Fibroblast of pulmonary artery (primary cell): ENCODE data around the gene ITIH6.
"Not testable (repeated sequence)": the region's sequence is repeated elsewhere in the genome, so short reads cannot be mapped to it uniquely, and the experiment has no call there.

Experiments used
- DNase-seq: peaks from one replicate; pipeline ENCODE4 v3.0.0-alpha.2; 2010; ENCODE audit warnings: low read depth
- H3K4me3 ChIP-seq: replicated peaks from 2 replicates; pipeline ENCODE4 v1.5.1; 2011; ENCODE audit warnings: low read depth, mild to moderate bottlenecking, control low read depth, low read length, moderate library complexity
- TF ChIP-seq, protein P1 (sequence below): IDR thresholded peaks from 2 replicates; pipeline ENCODE4 v1.5.1; 2011; ENCODE audit warnings: mild to moderate bottlenecking, control low read depth, low read length, inconsistent platforms; ENCODE audit errors: missing control alignments

Gene ITIH6

DNA sequence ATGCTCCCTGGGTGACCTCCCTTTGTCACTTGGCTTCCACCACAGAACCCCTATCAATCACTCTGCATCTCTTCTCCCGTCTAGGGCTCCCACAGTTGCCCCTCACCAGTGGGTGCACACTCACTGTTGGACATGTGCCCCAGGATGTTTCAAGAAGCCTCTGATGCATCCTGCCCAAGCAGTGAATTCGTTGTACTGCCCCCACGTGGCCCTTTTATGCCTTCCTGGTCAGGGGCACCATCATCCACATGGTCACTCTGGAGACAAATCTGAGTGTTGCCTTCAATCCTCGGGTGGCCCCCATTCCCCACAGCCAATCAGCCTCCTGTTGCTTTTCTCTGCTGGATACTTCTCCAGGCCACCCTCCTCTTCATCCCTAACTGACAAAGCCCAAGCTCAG, 12.2 kb downstream of the ITIH6 start:
- DNase-seq: peak; percentile 32
- no peak overlapping the region for H3K4me3 ChIP-seq
- TF ChIP-seq, protein P1, sequence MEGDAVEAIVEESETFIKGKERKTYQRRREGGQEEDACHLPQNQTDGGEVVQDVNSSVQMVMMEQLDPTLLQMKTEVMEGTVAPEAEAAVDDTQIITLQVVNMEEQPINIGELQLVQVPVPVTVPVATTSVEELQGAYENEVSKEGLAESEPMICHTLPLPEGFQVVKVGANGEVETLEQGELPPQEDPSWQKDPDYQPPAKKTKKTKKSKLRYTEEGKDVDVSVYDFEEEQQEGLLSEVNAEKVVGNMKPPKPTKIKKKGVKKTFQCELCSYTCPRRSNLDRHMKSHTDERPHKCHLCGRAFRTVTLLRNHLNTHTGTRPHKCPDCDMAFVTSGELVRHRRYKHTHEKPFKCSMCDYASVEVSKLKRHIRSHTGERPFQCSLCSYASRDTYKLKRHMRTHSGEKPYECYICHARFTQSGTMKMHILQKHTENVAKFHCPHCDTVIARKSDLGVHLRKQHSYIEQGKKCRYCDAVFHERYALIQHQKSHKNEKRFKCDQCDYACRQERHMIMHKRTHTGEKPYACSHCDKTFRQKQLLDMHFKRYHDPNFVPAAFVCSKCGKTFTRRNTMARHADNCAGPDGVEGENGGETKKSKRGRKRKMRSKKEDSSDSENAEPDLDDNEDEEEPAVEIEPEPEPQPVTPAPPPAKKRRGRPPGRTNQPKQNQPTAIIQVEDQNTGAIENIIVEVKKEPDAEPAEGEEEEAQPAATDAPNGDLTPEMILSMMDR: peak; percentile 27

DNA sequence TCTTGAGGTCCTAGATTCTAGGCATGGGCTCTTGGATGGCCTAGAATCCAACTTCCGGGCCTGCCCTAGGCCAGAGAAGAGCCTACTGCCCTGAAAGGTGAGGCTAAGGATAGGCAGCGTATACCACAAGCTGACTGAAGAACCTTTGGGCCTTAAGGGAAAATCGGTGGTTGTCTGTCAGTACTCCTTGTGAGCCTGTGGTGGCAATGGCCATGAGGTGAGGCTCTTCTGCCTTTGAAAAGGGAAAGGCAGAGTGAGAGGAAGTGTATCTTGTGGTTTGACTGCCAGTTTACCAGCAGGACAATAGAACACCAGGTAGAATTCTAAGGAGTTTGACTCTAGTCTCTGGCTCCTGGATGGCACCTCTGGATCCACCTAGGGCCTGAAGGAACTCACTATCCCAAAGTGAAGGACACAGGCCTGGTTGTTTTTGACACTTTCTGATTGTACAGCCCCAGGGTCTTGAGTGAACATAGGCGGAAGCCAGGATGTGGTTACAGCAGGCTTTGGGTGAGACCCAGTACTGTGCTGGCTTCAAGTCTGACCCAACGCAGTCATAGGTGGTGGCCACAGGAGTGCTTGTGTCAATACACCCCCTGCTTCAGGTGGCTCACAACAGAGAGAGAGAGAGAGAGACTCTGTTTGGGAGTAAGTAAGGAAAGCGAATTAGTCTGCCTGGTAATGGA, 20.9 kb downstream of the ITIH6 start:
- no peak overlapping the region for H3K4me3 ChIP-seq
- DNase-seq: no peak
- TF ChIP-seq, protein P1: no peak

DNA sequence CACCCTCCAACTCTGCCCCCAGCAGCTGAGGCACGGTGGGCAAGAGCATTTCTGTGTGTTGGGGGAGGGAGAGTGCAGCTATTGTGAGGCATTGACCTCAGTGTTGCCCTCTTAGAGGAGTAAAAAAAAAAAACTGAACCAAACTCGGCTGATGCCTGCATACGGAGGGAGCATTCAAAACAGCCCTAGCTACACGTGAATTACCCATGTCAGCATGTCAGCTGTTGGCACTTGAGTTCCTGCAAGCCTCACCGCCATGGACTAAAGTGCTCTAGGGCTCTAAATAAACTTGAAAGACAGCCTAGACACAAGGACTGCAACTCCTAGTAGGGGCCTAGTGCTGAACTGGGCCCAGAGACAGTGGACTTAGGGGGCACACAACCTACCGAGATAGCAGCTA, 22.0 kb downstream of the ITIH6 start:
- TF ChIP-seq, protein P1: no peak
- no peak overlapping the region for H3K4me3 ChIP-seq
- no peak for DNase-seq

- DNase-seq: peak; percentile 86
- H3K4me3 ChIP-seq: not testable (repeated sequence)
Observed at GRCh38 chrX:54774391-54775094, 23.5 kb downstream of the ITIH6 start.

DNA sequence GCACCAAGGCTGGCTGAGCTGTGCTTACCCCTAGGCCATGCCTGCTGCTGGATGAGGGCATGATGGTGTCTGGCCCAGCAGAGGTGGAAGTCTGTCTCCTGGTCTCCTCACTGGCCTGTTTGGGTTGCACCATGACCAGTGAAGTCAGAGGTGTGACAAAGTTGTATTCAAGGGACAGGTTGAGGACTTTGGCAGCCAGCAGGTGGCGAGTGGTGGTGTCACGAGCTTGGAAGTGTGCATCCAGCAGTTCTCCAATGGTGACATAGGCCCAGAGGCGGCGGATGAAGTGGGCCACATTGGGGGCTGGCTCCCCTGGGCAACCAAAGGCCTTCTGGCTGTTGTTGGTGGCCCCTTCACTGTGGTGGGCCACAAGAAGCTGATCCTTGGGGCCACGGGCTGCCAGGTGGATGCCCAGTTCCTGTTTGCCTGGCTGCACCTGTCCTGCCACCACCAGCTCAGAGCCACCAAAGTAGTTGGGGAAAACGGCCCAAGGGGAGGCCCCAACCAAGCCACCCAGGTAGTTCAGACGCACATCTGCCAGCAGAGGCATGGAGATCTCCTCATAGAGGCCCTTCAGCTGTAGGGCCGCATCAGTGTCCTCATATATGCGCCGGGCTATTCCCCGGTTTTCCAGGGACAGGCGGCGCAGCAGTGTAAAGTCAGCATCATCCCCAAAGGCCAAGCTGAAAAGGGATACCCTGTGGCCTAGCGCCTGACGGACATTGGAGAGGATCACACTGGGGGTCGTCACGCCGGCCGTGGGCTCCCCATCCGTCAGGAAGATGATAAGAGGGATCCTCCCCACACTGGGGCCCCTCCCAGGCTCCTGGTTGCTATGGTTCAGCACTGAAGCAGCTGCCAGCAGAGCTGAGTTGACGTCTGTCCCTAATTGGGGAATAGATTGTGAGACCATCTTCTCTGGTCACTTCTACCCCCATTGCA, 39.7 kb downstream of the ITIH6 start:
- DNase-seq: no peak
- TF ChIP-seq, protein P1: no peak
- no peak overlapping the region for H3K4me3 ChIP-seq

DNA sequence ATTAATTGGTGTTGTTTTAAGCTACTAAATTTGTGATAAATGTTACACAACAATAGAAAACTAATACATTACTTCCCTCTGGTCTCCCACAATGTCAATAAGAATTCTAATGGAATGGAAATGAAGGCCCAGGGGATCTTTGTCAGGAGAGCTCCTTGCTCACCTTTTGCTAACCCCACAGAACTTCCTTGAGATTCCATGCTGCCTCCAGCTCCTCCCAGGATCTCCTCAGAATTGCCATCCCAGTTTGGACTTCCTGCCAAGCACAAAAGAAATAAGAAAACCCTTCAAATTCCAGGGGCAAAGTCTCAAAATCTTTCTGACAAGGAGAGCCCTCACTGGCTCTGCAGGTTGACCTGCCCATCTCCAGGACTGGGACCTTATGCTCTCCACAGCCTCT, 43.2 kb downstream of the ITIH6 start:
- TF ChIP-seq, protein P1: no peak
- DNase-seq: no peak
- H3K4me3 ChIP-seq: no peak overlapping the region

- no peak overlapping the region for H3K4me3 ChIP-seq
- no peak for DNase-seq
- TF ChIP-seq, protein P1: no peak
Observed at GRCh38 chrX:54748626-54749025, 49.4 kb downstream of the ITIH6 start.
